Measurements from ENCODE around the gene STX10.

- TF ChIP-seq, protein P1, sequence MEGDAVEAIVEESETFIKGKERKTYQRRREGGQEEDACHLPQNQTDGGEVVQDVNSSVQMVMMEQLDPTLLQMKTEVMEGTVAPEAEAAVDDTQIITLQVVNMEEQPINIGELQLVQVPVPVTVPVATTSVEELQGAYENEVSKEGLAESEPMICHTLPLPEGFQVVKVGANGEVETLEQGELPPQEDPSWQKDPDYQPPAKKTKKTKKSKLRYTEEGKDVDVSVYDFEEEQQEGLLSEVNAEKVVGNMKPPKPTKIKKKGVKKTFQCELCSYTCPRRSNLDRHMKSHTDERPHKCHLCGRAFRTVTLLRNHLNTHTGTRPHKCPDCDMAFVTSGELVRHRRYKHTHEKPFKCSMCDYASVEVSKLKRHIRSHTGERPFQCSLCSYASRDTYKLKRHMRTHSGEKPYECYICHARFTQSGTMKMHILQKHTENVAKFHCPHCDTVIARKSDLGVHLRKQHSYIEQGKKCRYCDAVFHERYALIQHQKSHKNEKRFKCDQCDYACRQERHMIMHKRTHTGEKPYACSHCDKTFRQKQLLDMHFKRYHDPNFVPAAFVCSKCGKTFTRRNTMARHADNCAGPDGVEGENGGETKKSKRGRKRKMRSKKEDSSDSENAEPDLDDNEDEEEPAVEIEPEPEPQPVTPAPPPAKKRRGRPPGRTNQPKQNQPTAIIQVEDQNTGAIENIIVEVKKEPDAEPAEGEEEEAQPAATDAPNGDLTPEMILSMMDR (IDR thresholded peaks at IDR 0.05): no peak
- no peak for TF ChIP-seq EP300 (IDR thresholded peaks at IDR 0.05)
- no peak for TF ChIP-seq POLR2A (IDR thresholded peaks at IDR 0.05)
Observed at GRCh38 chr19:13190781-13191540, 40.8 kb upstream of the STX10 start.

All from tibial nerve (tissue), 4 donors.